Renal cortical epithelial cell (primary cell): ENCODE measurements around the gene CILP2. TPM values are rescaled to one million over a fixed set of nuclear protein-coding genes. Genes with fewer than 3 reads are reported as not detected.

Source experiments
- DNase-seq: peaks from one replicate; pipeline ENCODE4 v3.0.0-alpha.2; 2011; ENCODE audit warnings: low read depth
- total RNA-seq: library from RNA; depleted of rRNA; stranded (reverse); fragments of >200 nt; gene quantifications from 2 replicates; pipeline ENCODE4 v1.2.3, GENCODE V29; 2014

Gene CILP2
- 0.60 TPM in 1 of 2 replicates, not detected in the other for total RNA-seq

DNA sequence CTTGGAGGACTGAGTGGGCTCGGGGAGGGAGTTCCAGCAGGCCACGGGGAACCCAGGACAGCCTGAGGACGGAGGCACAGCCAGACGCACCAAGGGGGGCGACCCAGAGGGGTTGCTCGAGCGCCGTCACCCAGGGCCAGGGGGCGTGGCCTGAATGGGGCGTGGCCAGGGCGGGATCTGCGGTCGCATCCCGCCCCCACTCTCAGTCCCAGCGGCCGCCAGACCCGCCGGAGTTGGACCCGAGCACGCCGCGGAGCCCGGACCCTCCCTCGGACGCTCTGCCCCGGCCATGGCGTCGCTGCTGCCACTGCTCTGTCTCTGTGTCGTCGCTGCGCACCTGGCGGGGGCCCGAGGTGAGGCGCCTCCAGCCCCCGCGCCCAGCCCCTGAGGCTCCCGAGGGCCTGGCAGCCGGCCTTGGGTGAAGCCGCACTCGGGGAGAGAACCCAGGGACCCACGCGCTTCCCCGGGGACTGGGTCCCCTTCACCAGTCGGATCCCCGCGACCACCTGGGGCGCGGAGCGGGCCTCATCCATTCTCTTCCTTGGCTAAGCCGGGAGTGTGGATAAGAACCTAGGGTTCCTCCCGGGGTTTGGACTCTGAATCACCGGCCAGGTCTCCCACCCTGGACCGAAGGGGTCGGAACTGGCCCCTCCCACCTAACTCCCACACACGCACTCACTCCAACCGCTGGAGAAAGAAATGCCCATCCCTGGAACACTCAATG lies at the start of gene CILP2:
TSS of gene CILP2 (plus strand) at position 205 of the 724 bp plus-strand sequence. CDS start at position 290, 85 bp downstream.
- DNase-seq = no peak

DNA sequence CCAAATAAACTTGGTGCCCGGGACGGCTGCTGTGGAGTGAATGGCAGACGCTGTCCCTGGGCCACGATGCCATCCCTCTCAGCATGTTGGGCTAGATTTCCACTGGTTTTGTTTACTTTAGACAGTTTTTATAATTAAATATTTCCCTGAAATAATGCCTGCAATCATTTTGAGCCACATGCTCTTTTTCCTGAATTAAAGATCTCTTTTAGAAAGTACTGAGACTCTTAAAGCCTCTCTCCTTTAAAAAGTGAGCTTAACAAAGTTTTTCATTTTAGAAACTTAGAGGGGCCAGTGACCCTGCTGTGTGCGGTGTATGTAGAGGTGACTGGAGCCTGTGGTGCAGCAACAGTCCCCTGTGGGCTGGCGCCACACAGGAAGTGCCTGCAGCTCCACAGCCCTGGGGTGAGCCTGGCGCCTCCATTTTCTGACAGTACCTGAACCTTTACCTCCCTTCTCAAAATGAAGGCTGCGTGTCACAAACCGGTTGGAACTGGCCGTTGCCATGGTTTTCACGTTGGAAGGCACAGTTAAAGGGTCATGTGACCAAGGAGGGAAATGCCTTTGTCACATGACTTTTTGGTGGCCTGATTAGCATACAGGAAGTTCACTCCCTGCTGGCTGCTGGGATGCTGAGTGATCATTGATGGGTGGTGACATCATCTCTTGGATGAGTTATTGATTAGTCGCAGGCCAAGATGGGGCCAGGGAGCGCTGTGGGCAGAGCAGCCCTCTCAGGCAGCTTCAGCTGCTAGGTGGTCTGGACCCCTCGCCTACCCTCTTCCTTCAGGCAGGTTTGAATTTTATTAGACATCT lies 49.0 kb upstream of the CILP2 start:
- DNase-seq = peak; percentile 96

DNA sequence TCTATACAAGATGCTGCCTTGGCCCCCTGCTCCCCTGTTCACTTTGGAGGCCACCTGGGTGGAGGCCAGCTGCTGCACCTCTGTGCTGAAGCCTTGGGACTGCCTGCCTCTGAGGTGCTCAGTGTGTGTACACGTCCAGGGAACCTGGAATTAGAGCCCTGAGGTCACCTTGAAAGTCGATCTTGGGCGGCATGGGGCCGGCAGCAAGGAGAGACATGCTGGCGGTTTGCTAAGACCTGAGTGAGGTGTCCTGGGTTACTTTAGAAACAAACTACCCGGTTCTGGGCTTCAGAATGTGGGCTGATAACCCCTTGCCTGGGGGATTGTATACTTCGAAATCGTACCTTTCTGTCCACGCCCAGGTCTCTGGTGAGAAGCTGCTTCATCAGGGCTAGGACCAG lies 48.3 kb upstream of the CILP2 start:
- no peak for DNase-seq

DNA sequence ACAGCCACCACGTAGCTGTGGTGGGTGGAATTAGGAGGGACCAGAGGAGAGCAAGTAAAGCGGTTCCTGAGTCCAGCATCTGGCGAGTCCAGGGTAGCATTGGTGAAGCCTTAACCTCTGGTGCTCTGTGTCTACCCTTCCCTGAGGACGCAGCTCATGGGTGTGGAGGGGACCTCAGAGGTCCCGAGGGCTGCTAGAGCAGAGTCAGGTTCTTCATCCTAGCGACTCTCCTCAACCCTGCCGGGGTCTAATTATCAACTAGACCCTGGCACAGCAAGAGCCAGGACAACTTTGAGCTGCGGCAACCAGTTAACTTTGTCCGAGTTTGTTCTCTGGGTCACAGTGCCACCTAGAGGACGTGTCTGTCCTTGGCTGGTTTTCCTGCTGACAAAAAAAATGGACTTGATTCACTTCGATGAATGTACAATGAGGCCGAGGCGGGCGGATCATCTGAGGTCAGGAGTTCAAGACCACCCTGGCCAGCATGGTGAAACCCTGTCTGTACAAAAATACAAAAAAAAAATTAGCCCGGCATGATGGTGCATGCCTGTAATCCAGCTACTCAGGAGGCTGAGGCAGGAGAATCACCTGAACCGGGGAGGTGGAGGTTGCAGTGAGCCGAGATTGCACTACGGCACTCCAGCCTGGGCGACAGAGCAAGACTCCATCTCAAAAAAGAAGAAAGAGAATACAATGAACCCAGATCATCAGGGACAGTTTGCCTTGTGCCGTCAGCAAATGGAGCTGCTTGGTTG lies 47.7 kb upstream of the CILP2 start:
- DNase-seq = peak; percentile 82

GRCh38 chr19:19491321-19492025 lies 46.6 kb upstream of the CILP2 start:
- DNase-seq = no peak

GRCh38 chr19:19492026-19492610 lies 45.9 kb upstream of the CILP2 start:
- no peak for DNase-seq

GRCh38 chr19:19493841-19494546 lies 44.1 kb upstream of the CILP2 start:
- DNase-seq = no peak

DNA sequence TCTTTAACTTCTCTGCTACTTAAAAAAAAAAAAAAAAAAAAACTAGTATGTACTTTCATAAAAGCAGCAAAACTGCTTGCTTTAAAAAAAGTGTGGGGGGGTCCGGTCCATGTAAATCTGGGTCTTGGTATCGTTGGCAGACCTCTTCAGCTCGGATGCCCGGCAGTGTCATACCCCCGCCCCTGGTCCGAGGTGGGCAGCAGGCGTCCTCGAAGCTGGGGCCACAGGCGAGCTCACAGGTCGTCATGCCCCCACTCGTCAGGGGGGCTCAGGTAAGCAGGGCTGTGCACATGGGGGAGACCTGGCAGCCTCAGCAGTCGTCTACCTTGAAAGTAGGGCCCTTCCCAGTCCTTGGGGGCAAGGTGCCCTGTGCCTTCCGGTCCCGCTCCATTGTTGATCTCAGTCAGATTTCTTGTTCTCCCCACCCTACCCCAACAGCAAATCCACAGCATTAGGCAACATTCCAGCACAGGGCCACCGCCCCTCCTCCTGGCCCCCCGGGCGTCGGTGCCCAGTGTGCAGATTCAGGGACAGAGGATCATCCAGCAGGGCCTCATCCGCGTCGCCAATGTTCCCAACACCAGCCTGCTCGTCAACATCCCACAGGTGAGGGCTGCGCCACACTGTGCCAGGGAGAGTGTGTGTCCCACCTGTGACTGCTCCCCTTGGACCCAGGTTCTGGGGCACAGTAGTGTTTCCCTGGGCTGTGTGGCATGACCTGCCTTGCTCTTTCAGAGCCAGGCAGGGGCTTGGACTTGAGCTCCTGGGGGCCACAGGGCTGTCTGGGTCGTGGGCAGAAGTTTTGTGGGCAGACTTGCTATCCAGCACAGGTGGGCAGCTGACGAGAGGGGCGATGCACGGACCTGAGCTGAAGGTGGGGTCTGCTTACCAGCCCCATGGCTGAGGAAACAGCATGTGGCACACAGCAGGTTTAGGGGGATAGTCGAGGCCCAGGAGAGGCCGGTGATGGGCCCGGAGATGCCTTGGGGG lies 42.2 kb upstream of the CILP2 start:
- no peak for DNase-seq

DNA sequence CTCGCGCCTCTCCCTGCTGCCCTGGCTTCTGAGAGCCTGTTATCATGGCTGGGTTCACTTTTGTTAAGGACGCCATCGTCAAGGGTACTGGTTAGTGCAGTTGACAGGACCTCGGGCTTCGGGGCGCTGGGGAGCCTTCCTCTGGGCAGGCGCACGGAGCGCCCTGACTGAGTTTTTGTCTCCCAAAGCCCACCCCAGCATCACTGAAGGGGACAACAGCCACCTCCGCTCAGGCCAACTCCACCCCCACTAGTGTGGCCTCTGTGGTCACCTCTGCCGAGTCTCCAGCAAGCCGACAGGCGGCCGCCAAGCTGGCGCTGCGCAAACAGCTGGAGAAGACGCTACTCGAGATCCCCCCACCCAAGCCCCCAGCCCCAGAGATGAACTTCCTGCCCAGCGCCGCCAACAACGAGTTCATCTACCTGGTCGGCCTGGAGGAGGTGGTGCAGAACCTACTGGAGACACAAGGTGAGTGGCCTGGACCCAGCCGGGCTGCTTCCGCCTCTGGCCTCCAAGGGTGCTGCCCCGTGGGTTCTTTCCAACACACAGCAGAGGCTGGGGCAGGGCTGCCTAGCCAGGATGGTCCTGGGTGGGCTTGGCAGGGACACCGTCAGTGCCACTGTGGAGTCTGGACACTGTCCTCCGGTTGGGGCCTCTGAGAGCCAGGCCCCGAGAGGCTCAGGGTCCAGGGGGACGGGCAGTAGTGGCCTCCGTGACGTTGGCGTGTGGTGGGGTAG lies 39.6 kb upstream of the CILP2 start:
- DNase-seq = no peak

DNA sequence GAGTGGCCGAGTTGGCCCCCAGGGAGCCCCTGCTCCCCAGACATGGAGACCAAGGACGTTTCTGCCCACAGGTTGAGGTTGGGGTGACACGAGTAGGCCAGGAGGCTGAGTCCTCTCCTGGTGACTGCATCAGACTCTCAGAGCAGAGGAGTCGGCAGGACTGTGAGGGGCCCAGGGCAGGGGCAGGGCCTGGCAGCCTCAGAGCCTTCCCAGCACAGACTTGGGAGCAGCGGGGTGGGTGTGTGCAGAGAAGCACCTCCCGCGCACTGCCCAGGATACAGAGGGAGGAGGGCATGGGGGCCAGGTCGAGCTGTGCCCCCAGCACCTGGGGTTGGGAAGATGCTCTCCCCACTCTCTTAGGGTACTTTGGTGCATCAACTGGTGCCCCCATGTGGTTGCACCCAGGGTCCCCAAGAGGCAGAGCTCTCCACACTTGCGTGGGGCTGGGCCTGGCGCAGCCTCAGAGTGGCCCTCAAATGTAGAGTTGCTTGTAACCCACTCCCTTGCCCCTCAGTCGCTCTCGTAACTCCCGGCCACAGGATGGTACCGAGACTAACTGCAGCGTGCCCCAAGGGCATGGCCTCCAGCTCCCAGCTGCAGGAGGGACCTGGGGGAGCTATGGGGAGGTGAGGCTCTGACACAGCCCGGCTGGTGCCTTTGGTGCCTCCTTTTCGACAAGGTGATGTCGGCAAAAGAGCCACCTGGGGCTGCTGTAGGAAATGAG lies 38.6 kb upstream of the CILP2 start:
- DNase-seq = no peak

DNA sequence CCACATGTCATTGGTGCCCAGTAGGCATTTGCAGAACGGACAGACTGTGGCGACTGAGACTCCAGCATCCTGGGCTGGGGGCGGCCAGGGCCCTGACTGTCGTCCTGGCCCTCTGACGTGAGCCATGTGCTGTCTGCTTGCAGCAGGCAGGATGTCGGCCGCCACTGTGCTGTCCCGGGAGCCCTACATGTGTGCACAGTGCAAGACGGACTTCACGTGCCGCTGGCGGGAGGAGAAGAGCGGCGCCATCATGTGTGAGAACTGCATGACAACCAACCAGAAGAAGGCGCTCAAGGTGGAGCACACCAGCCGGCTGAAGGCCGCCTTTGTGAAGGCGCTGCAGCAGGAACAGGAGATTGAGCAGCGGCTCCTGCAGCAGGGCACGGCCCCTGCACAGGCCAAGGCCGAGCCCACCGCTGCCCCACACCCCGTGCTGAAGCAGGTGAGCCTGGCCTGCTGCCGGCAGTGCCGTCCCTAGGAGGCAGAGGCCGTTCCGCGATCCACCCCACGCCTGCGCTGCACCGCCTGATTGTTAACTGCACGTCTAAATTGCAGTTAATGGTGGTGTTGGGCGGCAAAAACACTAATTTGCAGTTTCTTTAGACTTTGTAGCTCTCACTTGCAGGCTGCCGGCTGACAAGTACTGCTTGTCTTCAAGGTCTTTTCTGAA lies 37.0 kb upstream of the CILP2 start:
- no peak for DNase-seq

DNA sequence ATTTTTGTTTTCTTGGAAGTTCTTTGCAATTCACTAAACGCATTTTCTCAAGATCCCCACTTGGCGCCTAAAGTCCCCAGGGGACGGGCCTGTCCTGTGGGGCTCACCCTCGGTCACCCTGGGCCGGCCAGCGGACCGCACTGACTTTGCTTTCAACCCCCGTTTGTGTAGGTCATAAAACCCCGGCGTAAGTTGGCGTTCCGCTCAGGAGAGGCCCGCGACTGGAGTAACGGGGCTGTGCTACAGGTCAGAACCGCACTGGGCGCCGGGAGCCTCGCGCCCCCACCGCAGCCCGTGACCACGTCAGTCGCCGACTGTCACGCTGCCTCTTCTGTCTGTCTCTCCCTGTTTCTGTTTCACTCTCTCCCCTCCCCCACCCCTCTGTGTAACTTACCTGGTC lies 36.3 kb upstream of the CILP2 start:
- DNase-seq = no peak

DNA sequence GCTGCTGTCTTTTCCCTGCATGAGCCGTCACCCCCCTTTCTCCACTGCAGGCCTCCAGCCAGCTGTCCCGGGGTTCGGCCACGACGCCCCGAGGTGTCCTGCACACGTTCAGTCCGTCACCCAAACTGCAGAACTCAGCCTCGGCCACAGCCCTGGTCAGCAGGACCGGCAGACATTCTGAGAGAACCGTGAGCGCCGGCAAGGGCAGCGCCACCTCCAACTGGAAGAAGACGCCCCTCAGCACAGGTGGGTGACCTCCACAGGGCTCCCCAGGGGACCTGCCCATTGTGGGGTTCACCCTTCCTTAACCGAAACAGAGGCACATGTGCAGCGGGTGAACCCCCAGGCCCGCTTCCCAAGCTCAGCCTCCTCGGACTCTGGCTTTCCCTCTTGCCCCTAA lies 35.8 kb upstream of the CILP2 start:
- no peak for DNase-seq

DNA sequence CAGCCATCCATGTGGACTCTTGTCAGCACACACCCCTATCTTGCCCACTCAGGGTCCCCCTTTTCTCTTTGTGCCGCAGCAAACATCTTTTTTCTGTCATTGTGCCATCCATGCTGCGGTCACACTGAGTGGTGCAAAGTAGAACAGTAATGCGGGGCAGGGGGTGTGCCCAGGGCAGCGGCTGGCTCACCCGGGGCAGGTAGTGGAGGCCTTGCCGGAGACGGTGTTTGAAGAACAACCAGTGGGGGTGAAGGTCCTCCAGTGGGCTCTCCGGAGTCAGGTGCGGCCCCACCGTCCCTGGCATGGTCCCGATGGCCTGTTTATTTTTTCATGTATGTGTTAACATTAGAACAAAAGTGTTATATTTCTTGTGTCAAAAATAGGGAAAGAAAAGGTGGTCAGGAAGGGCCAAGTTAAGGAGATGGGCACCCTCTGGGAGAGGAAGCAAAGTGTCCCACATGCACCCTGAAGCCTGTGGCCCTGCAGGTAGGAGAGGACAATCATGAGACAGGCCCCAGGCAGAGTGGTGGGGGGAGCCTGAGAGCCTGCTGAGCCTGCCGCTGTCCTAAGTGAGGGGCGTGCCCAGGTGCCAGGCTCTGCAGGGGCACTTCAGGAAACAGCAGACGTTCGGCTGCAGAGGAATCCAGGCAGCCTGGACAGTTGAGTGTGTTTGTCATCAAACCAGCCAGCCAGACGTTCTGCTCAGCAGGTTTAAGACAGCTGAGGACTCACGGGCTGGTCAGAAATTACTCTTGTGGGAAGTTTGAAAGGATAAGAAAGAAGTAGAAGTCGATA lies 35.1 kb upstream of the CILP2 start:
- DNase-seq = no peak

GRCh38 chr19:19504754-19505668 lies 33.1 kb upstream of the CILP2 start:
- DNase-seq = no peak
